ENCODE measurements around the gene CELF4.

The CELF4 gene

DNA sequence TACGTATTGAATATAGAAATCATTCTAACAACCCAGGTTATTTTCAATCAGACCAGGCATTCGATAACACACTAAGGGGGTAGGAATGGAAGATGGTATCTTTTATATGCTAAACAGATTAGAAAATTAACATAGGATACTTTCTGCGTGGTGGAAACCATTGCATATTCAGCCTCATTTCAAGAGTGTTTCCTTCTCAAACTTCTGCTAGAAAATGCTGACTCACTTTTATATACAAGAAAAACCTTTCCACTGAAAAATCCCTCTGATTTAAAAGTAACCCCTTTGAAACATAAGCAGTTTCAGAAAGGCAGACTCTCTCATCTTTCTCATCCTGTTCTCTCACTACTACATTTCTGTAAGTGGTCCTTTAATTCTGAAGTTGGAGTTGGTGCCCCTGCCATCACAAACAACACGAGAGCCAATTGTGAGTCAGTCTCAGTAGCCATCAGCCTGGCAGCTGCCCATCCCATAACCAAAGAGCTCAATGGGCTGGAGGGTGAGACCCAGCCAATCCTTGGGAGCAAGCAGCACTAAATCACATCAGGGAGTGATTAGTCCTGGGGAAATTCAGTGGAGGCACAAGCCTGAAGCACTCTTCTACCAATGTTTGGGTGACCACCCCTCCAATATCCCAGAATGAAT, 343.1 kb downstream of the CELF4 start:
- no peak for DNase-seq (ENCODE audit: low read depth)

DNA sequence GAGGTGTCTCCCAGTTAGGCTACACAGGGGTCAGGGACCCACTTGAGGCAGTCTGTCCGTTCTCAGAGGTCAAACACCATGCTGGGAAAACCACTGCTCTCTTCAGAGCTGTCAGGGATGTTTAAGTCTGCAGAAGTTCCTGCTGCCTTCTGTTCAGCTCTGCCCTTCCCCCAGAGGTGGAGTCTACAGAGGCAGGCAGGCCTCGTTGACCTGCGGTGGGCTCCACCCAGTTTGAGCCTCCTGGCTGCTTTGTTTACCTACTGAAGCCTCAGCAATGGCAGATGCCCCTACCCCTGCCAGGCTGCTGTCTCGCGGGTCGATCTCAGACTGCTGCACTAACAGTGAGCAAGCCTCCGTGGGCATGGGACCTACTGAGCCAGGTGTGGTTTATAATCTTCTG, 346.3 kb downstream of the CELF4 start:
- DNase-seq (ENCODE audit: low read depth), result no peak

DNA sequence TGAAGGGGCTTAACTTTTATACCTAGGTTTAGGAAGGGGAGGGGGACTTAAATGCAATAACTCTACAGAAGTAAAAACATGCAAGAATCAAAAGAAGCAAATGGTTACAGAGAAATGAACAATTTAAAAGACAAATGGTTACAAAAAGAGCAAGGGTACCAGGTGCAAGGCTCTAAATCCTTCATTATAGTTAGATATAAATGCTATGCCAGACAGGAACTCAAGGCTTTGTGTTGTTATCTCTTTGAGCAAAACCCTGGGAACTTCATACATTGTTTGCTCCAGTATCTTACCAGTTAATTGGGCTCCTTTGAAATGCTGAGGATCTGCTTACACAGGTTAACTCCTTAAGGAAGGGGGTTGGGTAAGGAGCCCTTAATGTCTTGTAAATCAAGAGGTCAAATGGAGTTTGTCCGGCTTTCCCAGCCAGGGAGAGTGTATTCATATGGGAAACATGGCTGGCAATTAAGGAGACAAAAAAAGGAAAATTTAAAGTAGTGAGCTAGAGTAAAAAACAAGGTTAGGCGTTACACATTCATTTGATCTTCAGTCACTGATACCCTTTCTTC, 347.5 kb downstream of the CELF4 start:
- DNase-seq (ENCODE audit: low read depth), result no peak

DNA sequence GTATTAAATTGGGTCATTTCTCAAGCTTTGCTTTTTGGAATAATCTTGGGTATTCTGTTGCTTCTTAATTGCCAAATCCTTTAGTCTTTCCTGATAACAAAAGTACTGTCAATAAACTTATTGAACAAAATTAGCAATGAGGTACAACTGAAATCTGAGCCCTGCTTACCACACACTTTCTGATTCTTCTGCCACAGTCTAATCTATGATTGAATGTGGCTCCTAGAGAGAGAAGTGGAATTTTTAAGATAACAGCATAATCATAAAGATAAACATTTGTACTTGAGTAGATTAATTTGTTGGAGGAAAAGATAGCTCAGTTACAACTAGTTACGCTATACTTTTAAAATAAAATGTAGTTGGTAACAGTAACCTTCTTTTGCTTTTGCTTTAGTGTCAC, 354.8 kb downstream of the CELF4 start:
- no peak for DNase-seq (ENCODE audit: low read depth)

DNA sequence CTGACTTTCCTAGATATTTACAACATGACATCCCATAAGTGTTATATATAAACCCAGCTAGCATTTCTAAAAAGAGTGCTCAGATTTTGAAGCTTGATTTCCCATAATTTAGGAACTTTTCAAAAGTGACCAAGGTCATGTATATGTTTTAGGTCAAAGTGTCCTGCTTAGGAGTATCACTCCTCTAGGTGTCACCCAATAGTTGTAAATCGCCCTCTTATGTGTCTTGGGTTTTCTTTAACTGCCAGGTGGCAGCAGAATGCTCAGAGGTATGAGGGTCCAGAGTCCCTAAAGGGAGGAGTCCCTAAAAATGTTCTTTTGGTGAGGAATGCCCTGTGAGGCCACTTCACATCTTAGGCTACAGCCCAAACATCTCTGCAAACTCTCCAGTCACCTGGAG, 358.3 kb downstream of the CELF4 start:
- DNase-seq (ENCODE audit: low read depth), result no peak

DNA sequence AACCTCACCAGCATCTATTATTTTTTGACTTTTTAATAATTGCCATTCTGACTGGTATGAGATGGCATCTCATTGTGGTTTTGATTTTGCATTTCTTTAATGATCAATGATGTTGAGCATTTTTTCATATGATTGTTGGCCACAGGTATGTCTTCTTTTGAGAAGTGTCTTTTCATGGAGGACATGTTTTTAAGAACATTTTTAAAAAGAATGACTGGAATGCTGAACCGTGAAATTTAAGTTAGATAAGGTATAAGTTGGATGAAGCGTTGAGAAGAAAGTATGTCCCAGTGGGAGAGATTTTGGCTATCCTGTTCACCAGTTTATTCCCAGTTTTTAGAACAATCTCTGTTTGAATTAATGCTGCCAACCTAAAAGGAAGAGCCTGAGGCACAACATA, 365.9 kb downstream of the CELF4 start:
- no peak for DNase-seq (ENCODE audit: low read depth)
